ENCODE measurements around the gene KLC1. TPM values are rescaled to one million over a fixed set of nuclear protein-coding genes. Genes with fewer than 3 reads are reported as not detected.

KLC1 gene
- total RNA-seq, 1 experiment from 2014 or later, result 306 TPM

GRCh38 chr14:103730490-103731035 lies 101.6 kb downstream of the KLC1 start:
- H3K79me2 ChIP-seq (ENCODE audit: low read length), result peaks cover 8% of the 10 kb centered on the region
- no peaks in the 10 kb centered on the region for H3F3A ChIP-seq (ENCODE audit: low read length, unreplicated experiment)
- ChIA-PET CTCF (no interaction called here), POLR2A (ENCODE audit: unreplicated experiment) (no interaction called here)
- ATAC-seq (no peak), DNase-seq (no peak)
- H3K4me3 ChIP-seq (ENCODE audit: low read length), result no peak overlapping the region
- H3K36me3 ChIP-seq (ENCODE audit: low read depth, low read length), result peaks cover 3% of the 10 kb centered on the region; the same call in 1 of the 2 replicates
- TF ChIP-seq EZH2phosphoT487 (IDR thresholded peaks at IDR 0.05; ENCODE audit: borderline replicate concordance, low read length) (no peak), CTCF (conservative IDR thresholded peaks at IDR 0.05; ENCODE audit: low read depth, low read length) (no peak; the same call in 1 of the 2 replicates), EZH2 (IDR thresholded peaks at IDR 0.05; ENCODE audit: low read length, unreplicated experiment) (no peak)
- H3K9ac ChIP-seq (ENCODE audit: low read length), result no peak overlapping the region
- H3K9me3 ChIP-seq (ENCODE audit: low read length), result no peaks in the 10 kb centered on the region
- H3K27me3 ChIP-seq (ENCODE audit: low read length), result no peaks in the 10 kb centered on the region
- no peak overlapping the region for H2AFZ ChIP-seq (ENCODE audit: low read length)
- no TSS peak for BruUV-seq (replicated peaks)
- H3K4me1 ChIP-seq (ENCODE audit: insufficient read depth, low read length), result no peaks in the 10 kb centered on the region
- H3K27ac ChIP-seq (ENCODE audit: low read length), result no peak overlapping the region
- H3K4me2 ChIP-seq (ENCODE audit: low read length), result no peak overlapping the region
- intact Hi-C loops (cut with micrococcal nuclease), result no loop called here
- no peaks in the 10 kb centered on the region for H4K20me1 ChIP-seq (ENCODE audit: low read length)
- H3K9me2 ChIP-seq (replicated peaks; ENCODE audit: low read length), result no peaks in the 10 kb centered on the region

GRCh38 chr14:103731481-103731880 lies 102.5 kb downstream of the KLC1 start:
- no peak overlapping the region for H3K27ac ChIP-seq (ENCODE audit: low read length)
- ATAC-seq, result no peak
- no peaks in the 10 kb centered on the region for H4K20me1 ChIP-seq (ENCODE audit: low read length)
- POLR2A ChIA-PET (ENCODE audit: unreplicated experiment), result no interaction called here
- intact Hi-C loops (cut with micrococcal nuclease), result no loop called here
- DNase-seq, result no peak
- H3K4me1 ChIP-seq (ENCODE audit: insufficient read depth, low read length), result no peaks in the 10 kb centered on the region
- no peak overlapping the region for H3K9ac ChIP-seq (ENCODE audit: low read length)
- no TSS peak for BruUV-seq (replicated peaks)
- no peaks in the 10 kb centered on the region for H3K27me3 ChIP-seq (ENCODE audit: low read length)
- no peak overlapping the region for H2AFZ ChIP-seq (ENCODE audit: low read length)
- H3K36me3 ChIP-seq (ENCODE audit: low read depth, low read length), result peaks cover 3% of the 10 kb centered on the region; the same call in 1 of the 2 replicates
- no peaks in the 10 kb centered on the region for H3K9me2 ChIP-seq (replicated peaks; ENCODE audit: low read length)
- no peak overlapping the region for H3K4me3 ChIP-seq (ENCODE audit: low read length)
- H3K4me2 ChIP-seq (ENCODE audit: low read length), result no peak overlapping the region
- no peaks in the 10 kb centered on the region for H3F3A ChIP-seq (ENCODE audit: low read length, unreplicated experiment)
- no peak for TF ChIP-seq EZH2phosphoT487 (IDR thresholded peaks at IDR 0.05; ENCODE audit: borderline replicate concordance, low read length)
- TF ChIP-seq CTCF (conservative IDR thresholded peaks at IDR 0.05; ENCODE audit: low read depth, low read length), result no peak
- no peak for TF ChIP-seq EZH2 (IDR thresholded peaks at IDR 0.05; ENCODE audit: low read length, unreplicated experiment)
- CTCF ChIA-PET, result no interaction called here
- no peaks in the 10 kb centered on the region for H3K9me3 ChIP-seq (ENCODE audit: low read length)
- peaks cover under 1% of the 10 kb centered on the region; the same call in 1 of the 2 replicates for H3K79me2 ChIP-seq (ENCODE audit: low read length)

All from PC-3 (cell line).